Activated naive CD4-positive, alpha-beta T cell treated with anti-CD3 and anti-CD28 coated beads, Interleukin-2, amount 10 ng/mL, durations not matched to agents 7 days and 5 days (primary cell): ENCODE data around the gene SHC3.

Experiments used
- CTCF ChIA-PET: fragments of 350-600 bp; sonication (Branson Sonifier 250); formaldehyde crosslinking; loops from one replicate; lab custom pipeline; 2021; ENCODE audit warnings: antibody characterized with exemption; lab: Charles Lee
- DNase-seq: peaks from one replicate; pipeline ENCODE4 v3.0.0-alpha.2; 2020
- H3K27ac Mint-ChIP-seq: one replicate; pipeline ENCODE4 v1.8.0; 2021; ENCODE audit warnings: mild to moderate bottlenecking, moderate library complexity, mixed read lengths
- H3K27me3 Mint-ChIP-seq: one replicate; pipeline ENCODE4 v1.8.0; 2021; ENCODE audit warnings: mild to moderate bottlenecking, mixed read lengths
- H3K36me3 Mint-ChIP-seq: one replicate; pipeline ENCODE4 v1.8.0; 2021; ENCODE audit warnings: mixed read lengths
- H3K4me1 Mint-ChIP-seq: one replicate; pipeline ENCODE4 v1.8.0; 2021; ENCODE audit warnings: mixed read lengths
- H3K4me3 Mint-ChIP-seq: one replicate; pipeline ENCODE4 v1.8.0; 2021; ENCODE audit warnings: mild to moderate bottlenecking, moderate library complexity, mixed read lengths
- H3K9me3 Mint-ChIP-seq: one replicate; pipeline ENCODE4 v1.8.0; 2021; ENCODE audit warnings: mixed read lengths

Gene SHC3

GRCh38 chr9:89122949-89123348, 55.7 kb downstream of the SHC3 start:
- Mint-ChIP-seq H3K27ac (no peak overlapping the region), H3K4me1 (no peaks in the 10 kb centered on the region), H3K27me3 (no peaks in the 10 kb centered on the region), H3K36me3 (no peaks in the 10 kb centered on the region), H3K9me3 (peaks cover 2% of the 10 kb centered on the region), H3K4me3 (no peak overlapping the region)
- CTCF ChIA-PET: no interaction called here
- no peak for DNase-seq

- H3K36me3 Mint-ChIP-seq: no peaks in the 10 kb centered on the region
These were observed 57.9 kb downstream of the SHC3 start for GRCh38 chr9:89120704-89121103.

GRCh38 chr9:89116805-89117192, 61.8 kb downstream of the SHC3 start:
- H3K27me3 Mint-ChIP-seq: no peaks in the 10 kb centered on the region
- no peak overlapping the region for H3K27ac Mint-ChIP-seq
- H3K4me3 Mint-ChIP-seq: no peak overlapping the region
- H3K9me3 Mint-ChIP-seq: peaks cover 2% of the 10 kb centered on the region
- no peaks in the 10 kb centered on the region for H3K4me1 Mint-ChIP-seq
- CTCF ChIA-PET: no interaction called here
- no peaks in the 10 kb centered on the region for H3K36me3 Mint-ChIP-seq
- DNase-seq: no peak

More at GRCh38 chr9:89120704-89121103, 57.9 kb downstream of the SHC3 start:
- no peak for DNase-seq
- Mint-ChIP-seq H3K27me3 (no peaks in the 10 kb centered on the region), H3K4me1 (no peaks in the 10 kb centered on the region), H3K4me3 (no peak overlapping the region), H3K9me3 (peaks cover 2% of the 10 kb centered on the region), H3K27ac (no peak overlapping the region)
- CTCF ChIA-PET: no interaction called here

GRCh38 chr9:89116064-89116804, 62.4 kb downstream of the SHC3 start:
- Mint-ChIP-seq H3K4me3 (no peak overlapping the region), H3K9me3 (peaks cover 2% of the 10 kb centered on the region), H3K27ac (no peak overlapping the region), H3K36me3 (no peaks in the 10 kb centered on the region), H3K4me1 (no peaks in the 10 kb centered on the region), H3K27me3 (no peaks in the 10 kb centered on the region)
- no peak for DNase-seq
- CTCF ChIA-PET: no interaction called here

GRCh38 chr9:89115426-89115825, 63.2 kb downstream of the SHC3 start:
- H3K4me1 Mint-ChIP-seq: no peaks in the 10 kb centered on the region
- DNase-seq: no peak
- no peaks in the 10 kb centered on the region for H3K27me3 Mint-ChIP-seq
- H3K9me3 Mint-ChIP-seq: no peaks in the 10 kb centered on the region
- H3K36me3 Mint-ChIP-seq: no peaks in the 10 kb centered on the region
- no peak overlapping the region for H3K4me3 Mint-ChIP-seq
- no peak overlapping the region for H3K27ac Mint-ChIP-seq
- CTCF ChIA-PET: no interaction called here

- Mint-ChIP-seq H3K4me3 (no peak overlapping the region), H3K36me3 (no peaks in the 10 kb centered on the region), H3K27me3 (no peaks in the 10 kb centered on the region), H3K27ac (no peak overlapping the region), H3K4me1 (no peaks in the 10 kb centered on the region), H3K9me3 (no peaks in the 10 kb centered on the region)
- CTCF ChIA-PET: no interaction called here
- no peak for DNase-seq
These were observed 63.9 kb downstream of the SHC3 start for GRCh38 chr9:89114741-89115140.

GRCh38 chr9:89113851-89114250, 64.8 kb downstream of the SHC3 start:
- no peaks in the 10 kb centered on the region for H3K9me3 Mint-ChIP-seq
- no peak for DNase-seq
- H3K27me3 Mint-ChIP-seq: no peaks in the 10 kb centered on the region
- CTCF ChIA-PET: no interaction called here
- H3K36me3 Mint-ChIP-seq: no peaks in the 10 kb centered on the region
- H3K27ac Mint-ChIP-seq: no peak overlapping the region
- no peaks in the 10 kb centered on the region for H3K4me1 Mint-ChIP-seq
- H3K4me3 Mint-ChIP-seq: no peak overlapping the region

- DNase-seq: no peak
- Mint-ChIP-seq H3K4me3 (no peak overlapping the region), H3K9me3 (no peaks in the 10 kb centered on the region), H3K4me1 (no peaks in the 10 kb centered on the region), H3K27me3 (no peaks in the 10 kb centered on the region), H3K36me3 (no peaks in the 10 kb centered on the region), H3K27ac (no peak overlapping the region)
- CTCF ChIA-PET: no interaction called here
These were observed 66.4 kb downstream of the SHC3 start for GRCh38 chr9:89112243-89112642.

GRCh38 chr9:89109666-89110065, 69.0 kb downstream of the SHC3 start:
- Mint-ChIP-seq H3K9me3 (no peaks in the 10 kb centered on the region), H3K27me3 (no peaks in the 10 kb centered on the region), H3K36me3 (no peaks in the 10 kb centered on the region), H3K4me1 (no peaks in the 10 kb centered on the region), H3K27ac (no peak overlapping the region), H3K4me3 (no peak overlapping the region)
- DNase-seq: no peak
- CTCF ChIA-PET: no interaction called here

- Mint-ChIP-seq H3K36me3 (no peaks in the 10 kb centered on the region), H3K27ac (no peak overlapping the region), H3K4me3 (no peak overlapping the region), H3K9me3 (no peaks in the 10 kb centered on the region), H3K27me3 (peaks cover 4% of the 10 kb centered on the region), H3K4me1 (no peaks in the 10 kb centered on the region)
- DNase-seq: no peak
- CTCF ChIA-PET: no interaction called here
These were observed 71.2 kb downstream of the SHC3 start for GRCh38 chr9:89107406-89107805.

GRCh38 chr9:89106224-89106851, 72.3 kb downstream of the SHC3 start:
- Mint-ChIP-seq H3K4me3 (no peak overlapping the region), H3K36me3 (no peaks in the 10 kb centered on the region), H3K27me3 (peaks cover 4% of the 10 kb centered on the region), H3K9me3 (no peaks in the 10 kb centered on the region), H3K4me1 (no peaks in the 10 kb centered on the region), H3K27ac (no peak overlapping the region)
- no peak for DNase-seq
- CTCF ChIA-PET: no interaction called here

GRCh38 chr9:89104821-89105220, 73.8 kb downstream of the SHC3 start:
- H3K36me3 Mint-ChIP-seq: no peaks in the 10 kb centered on the region
- no peak for DNase-seq
- H3K4me3 Mint-ChIP-seq: no peak overlapping the region
- H3K27me3 Mint-ChIP-seq: peaks cover 4% of the 10 kb centered on the region
- CTCF ChIA-PET: no interaction called here
- no peak overlapping the region for H3K27ac Mint-ChIP-seq
- no peaks in the 10 kb centered on the region for H3K9me3 Mint-ChIP-seq
- H3K4me1 Mint-ChIP-seq: no peaks in the 10 kb centered on the region

GRCh38 chr9:89097219-89097618, 81.4 kb downstream of the SHC3 start:
- Mint-ChIP-seq H3K27me3 (no peaks in the 10 kb centered on the region), H3K27ac (no peak overlapping the region), H3K4me1 (no peaks in the 10 kb centered on the region), H3K9me3 (no peaks in the 10 kb centered on the region), H3K36me3 (no peaks in the 10 kb centered on the region), H3K4me3 (no peak overlapping the region)
- DNase-seq: no peak
- CTCF ChIA-PET: no interaction called here

- no peak overlapping the region for H3K27ac Mint-ChIP-seq
These were observed 81.8 kb downstream of the SHC3 start for GRCh38 chr9:89096807-89097206.

GRCh38 chr9:89095761-89096528, 82.7 kb downstream of the SHC3 start:
- no peaks in the 10 kb centered on the region for H3K27me3 Mint-ChIP-seq
- CTCF ChIA-PET: no interaction called here
- no peaks in the 10 kb centered on the region for H3K9me3 Mint-ChIP-seq
- H3K4me3 Mint-ChIP-seq: no peak overlapping the region
- H3K36me3 Mint-ChIP-seq: no peaks in the 10 kb centered on the region
- H3K4me1 Mint-ChIP-seq: no peaks in the 10 kb centered on the region
- no peak for DNase-seq
- H3K27ac Mint-ChIP-seq: no peak overlapping the region

More at GRCh38 chr9:89096807-89097206, 81.8 kb downstream of the SHC3 start:
- no peaks in the 10 kb centered on the region for H3K4me1 Mint-ChIP-seq
- CTCF ChIA-PET: no interaction called here
- no peak for DNase-seq
- H3K4me3 Mint-ChIP-seq: no peak overlapping the region
- H3K36me3 Mint-ChIP-seq: no peaks in the 10 kb centered on the region
- no peaks in the 10 kb centered on the region for H3K9me3 Mint-ChIP-seq
- H3K27me3 Mint-ChIP-seq: no peaks in the 10 kb centered on the region
